Mucosa of descending colon (tissue), 3 donors: ENCODE measurements around the gene KIF3C. TPM values are rescaled to one million over a fixed set of nuclear protein-coding genes. Genes with fewer than 3 reads are reported as not detected.

ENCODE experiments used
- ATAC-seq: fragments of 200-7000 bp; cut with Tn5 transposase; one replicate; pipeline ENCODE4 v1.9.1; 2020; ENCODE audit warnings: mild to moderate bottlenecking, moderate library complexity
- DNase-seq, 3 donors: peaks; one replicate each; pipeline ENCODE4 v3.0.0-alpha.2; 2020
- H3K36me3 ChIP-seq: fragments of 200-600 bp; one replicate; pipeline ENCODE4 v1.8.0; 2021; ENCODE audit warnings: low read depth, mild to moderate bottlenecking
- H3K4me1 ChIP-seq: fragments of 200-600 bp; one replicate; pipeline ENCODE4 v1.8.0; 2021; ENCODE audit warnings: low read depth, mild to moderate bottlenecking
- H3K4me3 ChIP-seq: fragments of 200-600 bp; one replicate; pipeline ENCODE4 v1.8.0; 2021; ENCODE audit warnings: mild to moderate bottlenecking
- H3K9me3 ChIP-seq: fragments of 200-600 bp; one replicate; pipeline ENCODE4 v1.8.0; 2021; ENCODE audit warnings: mild to moderate bottlenecking
- intact Hi-C, 2 donors: fragments of 100-400 bp; cut with DNase I in 1 of 2; cut with micrococcal nuclease in 1 of 2; formaldehyde crosslinking; loops; one replicate each; pipeline versions ENCODE4 v1.11.0 to v1.11.1; 2022; cut with DNase I, micrococcal nuclease
- total RNA-seq, 3 donors: library from RNA; stranded (reverse); fragmentation: NEBNext Ultra II Directional in 2 of 3; extraction: Animal tissue kit (Norgen Biotek cat#: 25700) in 2 of 3; gene quantifications; one replicate each; pipeline versions ENCODE4 v1.2.1 to v1.2.4, GENCODE V29; 2021 to 2023
- TF ChIP-seq, protein P1 (sequence below): fragments of 200-600 bp; IDR thresholded peaks from one replicate; pipeline ENCODE4 v1.8.0; 2022; ENCODE audit warnings: antibody characterized with exemption, mild to moderate bottlenecking
- donor health status: DM: no; HTN: no; CAD: no; lungs with moderate emphysema.
- donor health status: DM: no; HTN: no; CAD: no.
- donor health status: DM: no; HTN: yes; CAD: no.

Gene KIF3C
- total RNA-seq, 3 donors from 2014 or later = 1.7 to 14.9 (median 3.3) TPM

DNA sequence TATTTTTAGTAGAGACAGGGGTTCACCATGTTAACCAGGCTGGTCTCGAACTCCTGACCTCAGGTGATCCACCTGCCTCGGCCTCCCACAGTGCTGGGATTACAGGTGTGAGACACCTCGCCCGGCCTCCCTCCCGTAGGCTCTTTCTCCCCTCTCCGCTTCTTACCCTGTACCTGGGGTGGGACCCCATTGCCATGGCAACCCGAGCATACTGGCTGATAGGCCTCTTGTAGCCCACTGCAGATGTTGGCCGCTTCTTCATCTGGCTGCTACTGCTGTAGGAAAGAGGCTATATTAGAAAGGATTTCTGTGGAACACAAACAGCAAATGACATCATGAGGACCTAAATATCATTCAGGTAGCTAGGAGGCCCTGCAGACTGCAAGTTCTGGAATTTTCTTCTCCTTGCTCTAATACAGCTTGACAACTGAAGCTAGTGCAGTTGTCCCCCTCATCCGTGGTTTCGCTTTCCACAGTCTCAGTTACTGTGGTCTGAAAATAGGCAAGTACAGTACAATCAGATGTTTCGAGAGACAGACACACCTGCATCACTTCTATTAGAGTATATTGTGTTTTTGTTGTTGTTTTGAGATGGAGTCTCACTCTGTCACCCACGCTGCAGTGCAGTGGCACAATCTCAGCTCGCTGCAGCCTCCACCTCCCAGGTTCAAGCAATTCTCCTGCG lies 52.4 kb downstream of the KIF3C start:
- Histone ChIP-seq H3K9me3 (no peaks in the 10 kb centered on the region), H3K4me1 (no peaks in the 10 kb centered on the region), H3K36me3 (no peaks in the 10 kb centered on the region), H3K4me3 (no peak overlapping the region)
- ATAC-seq (no peak), DNase-seq (no peak)
- TF ChIP-seq, protein P1, sequence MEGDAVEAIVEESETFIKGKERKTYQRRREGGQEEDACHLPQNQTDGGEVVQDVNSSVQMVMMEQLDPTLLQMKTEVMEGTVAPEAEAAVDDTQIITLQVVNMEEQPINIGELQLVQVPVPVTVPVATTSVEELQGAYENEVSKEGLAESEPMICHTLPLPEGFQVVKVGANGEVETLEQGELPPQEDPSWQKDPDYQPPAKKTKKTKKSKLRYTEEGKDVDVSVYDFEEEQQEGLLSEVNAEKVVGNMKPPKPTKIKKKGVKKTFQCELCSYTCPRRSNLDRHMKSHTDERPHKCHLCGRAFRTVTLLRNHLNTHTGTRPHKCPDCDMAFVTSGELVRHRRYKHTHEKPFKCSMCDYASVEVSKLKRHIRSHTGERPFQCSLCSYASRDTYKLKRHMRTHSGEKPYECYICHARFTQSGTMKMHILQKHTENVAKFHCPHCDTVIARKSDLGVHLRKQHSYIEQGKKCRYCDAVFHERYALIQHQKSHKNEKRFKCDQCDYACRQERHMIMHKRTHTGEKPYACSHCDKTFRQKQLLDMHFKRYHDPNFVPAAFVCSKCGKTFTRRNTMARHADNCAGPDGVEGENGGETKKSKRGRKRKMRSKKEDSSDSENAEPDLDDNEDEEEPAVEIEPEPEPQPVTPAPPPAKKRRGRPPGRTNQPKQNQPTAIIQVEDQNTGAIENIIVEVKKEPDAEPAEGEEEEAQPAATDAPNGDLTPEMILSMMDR = no peak
- intact Hi-C loops = no loop called here

DNA sequence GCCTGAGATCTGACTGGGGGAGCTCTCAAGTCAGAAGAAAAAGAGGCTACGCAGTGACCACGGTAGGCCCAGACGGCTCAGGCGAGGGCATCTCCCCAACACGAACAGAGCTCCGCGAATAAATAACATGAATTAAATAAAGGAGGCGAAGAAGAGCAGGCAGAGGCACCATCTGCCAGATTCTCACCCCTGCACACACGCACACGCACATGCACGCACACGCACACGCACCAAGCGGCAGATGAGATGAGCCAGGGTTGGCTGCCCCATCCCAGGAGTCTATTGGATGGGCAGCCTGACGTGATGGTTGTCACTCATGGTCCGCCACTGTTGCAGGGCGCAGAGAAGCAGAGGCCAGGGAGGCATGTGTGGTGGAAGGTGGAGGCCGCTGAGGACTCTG lies 53.6 kb downstream of the KIF3C start:
- no peaks in the 10 kb centered on the region for H3K36me3 ChIP-seq
- H3K4me3 ChIP-seq = no peak overlapping the region
- no peak for ATAC-seq
- no peak for DNase-seq
- H3K9me3 ChIP-seq = no peaks in the 10 kb centered on the region
- intact Hi-C loops = no loop called here
- no peaks in the 10 kb centered on the region for H3K4me1 ChIP-seq
- TF ChIP-seq, protein P1 = no peak

DNA sequence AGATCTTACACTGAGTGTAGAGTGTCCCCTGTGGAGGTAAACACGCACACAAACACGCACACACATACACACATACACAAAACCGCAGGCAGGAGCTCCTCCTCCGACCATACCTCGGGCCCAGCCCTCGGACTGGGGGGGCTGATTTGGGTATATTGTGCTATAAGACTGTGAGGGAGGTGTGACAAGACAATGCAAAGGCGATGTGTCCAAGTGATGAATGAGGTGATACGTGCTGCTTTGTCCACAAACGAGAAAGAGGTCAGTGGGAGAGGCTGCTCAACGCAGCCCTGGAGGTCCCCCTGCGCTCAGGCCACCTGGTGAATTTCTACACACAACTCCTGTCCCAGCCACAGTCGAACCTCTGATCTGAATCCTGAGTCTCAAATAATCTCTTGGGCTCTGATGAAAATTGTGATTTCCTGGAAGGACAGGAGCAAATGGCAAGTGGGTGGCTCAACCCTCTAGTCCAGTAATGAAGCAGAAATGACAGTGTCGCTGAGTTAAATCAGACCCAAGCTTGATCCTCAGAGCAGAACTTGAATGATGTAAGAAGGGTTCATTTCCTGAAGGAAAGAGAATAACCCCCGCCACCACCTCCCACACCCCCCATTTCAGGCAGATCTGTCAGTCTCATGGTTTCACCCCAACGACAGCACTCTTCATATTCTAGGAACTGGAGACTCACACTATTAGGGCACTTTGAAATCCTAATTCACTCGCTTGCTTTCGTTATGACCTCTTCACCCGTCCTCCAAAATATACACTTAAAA lies 55.1 kb downstream of the KIF3C start:
- Histone ChIP-seq H3K4me3 (no peak overlapping the region), H3K4me1 (no peaks in the 10 kb centered on the region), H3K9me3 (no peaks in the 10 kb centered on the region), H3K36me3 (no peaks in the 10 kb centered on the region)
- ATAC-seq = no peak
- TF ChIP-seq, protein P1 = no peak
- DNase-seq = no peak
- intact Hi-C loops = no loop called here

DNA sequence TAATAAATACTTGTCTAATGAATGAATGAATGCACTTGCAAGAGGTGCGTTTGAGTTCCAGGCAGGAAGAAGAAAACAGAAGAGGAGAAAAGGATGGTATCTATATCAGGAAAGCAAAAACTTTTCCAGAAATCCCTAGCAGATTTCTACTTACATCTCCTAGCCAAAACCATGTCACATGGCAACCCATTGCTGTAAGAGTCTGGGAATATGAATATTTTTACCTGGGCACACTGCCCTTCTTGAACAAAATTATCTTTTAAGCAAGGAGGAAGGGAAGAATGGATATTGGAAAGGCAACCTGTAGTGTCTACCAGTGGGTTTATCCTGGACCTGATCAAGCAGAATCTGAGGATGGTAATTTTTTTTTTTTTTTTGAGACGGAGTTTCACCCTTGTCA lies 59.8 kb downstream of the KIF3C start:
- TF ChIP-seq, protein P1 = no peak
- Histone ChIP-seq H3K4me1 (no peaks in the 10 kb centered on the region), H3K4me3 (no peak overlapping the region), H3K9me3 (no peaks in the 10 kb centered on the region), H3K36me3 (no peaks in the 10 kb centered on the region)
- ATAC-seq (no peak), DNase-seq (no peak)
- intact Hi-C loops = no loop called here

DNA sequence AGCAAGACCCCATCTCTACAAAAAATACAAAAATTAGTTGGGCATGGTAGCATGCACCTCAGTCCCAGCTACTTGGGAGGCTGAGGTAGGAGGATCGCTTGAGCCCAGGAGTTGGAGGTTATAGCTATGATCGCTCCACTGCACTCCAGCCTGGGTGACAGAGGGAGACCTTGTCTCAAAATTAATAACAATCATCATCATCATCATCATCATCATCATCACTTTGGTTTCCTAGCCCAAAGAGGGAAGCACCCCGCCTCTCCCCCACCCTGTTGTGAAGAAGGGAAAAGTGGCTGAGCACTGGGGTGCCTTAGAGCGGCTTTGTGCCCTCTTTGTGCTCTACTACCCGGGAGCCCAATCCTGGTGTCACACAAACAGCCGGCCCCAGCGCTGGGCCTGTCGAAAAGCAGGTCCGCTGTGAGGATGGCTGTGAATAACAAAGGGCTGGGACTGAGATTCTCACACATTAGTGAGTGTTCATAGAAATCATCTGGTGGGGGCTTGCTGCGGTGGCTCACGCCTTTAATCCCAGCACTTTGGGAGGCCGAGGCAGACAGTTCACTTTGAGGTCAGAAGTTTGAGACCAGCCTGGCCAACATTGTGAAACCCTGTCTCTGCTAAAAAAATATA lies 61.4 kb downstream of the KIF3C start:
- Histone ChIP-seq H3K4me3 (no peak overlapping the region), H3K36me3 (no peaks in the 10 kb centered on the region), H3K4me1 (no peaks in the 10 kb centered on the region), H3K9me3 (no peaks in the 10 kb centered on the region)
- intact Hi-C loops = no loop called here
- TF ChIP-seq, protein P1 = no peak
- ATAC-seq = no peak
- DNase-seq = no peak
